HG02759 (cell line): ENCODE results near the gene ACTBL2.

Source experiments
- ATAC-seq: cut with Tn5 transposase; IDR thresholded peaks from one replicate; pipeline ENCODE4 v1.9.1; 2021; ENCODE audit warnings: mild to moderate bottlenecking, moderate library complexity; ENCODE audit not compliant: unreplicated experiment

The ACTBL2 gene

GRCh38 chr5:57450991-57451876 is 31.4 kb downstream of the ACTBL2 start:
- no peak for ATAC-seq

GRCh38 chr5:57448751-57449150 is 33.9 kb downstream of the ACTBL2 start:
- ATAC-seq, result no peak

DNA sequence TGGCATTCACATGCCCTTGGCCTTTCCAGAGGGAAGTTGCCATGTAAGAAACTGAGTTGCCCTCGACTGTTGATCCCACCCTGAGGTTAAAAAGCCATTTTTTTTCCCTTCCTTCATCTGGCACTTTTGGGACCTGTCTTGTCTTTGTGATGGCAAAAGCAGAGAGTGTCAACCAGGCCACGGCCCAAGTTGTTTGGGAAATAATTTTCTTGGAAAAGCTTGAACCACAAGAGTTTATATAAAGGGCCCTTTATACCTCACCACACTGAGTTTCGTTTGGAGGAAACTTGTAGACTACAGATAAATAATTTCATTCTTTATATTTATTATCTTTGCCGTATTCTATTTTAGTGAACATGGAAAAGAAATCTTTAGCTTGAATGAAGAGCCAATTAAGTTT is 34.3 kb downstream of the ACTBL2 start:
- ATAC-seq, result no peak

DNA sequence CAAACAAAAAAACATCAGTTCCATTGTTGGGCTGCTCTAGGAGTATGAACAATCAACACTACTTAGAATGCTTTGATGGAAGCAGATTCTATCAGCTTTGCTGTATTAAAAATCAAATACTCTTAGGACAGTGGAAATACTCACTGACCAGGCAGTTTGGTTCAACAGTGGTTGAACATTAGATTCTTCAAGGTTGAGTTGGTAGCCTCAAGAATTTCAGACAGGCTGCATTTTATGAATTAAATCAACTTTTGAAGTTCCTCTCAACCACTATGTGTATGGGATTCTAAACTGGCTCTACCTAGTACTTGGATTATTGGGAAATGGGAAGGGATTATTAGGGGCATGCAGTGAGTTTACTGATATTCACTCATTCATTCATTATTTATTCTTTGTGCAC is 35.0 kb downstream of the ACTBL2 start:
- ATAC-seq, result no peak

GRCh38 chr5:57446966-57447365 is 35.6 kb downstream of the ACTBL2 start:
- ATAC-seq, result no peak

- ATAC-seq, result no peak
Observed at GRCh38 chr5:57445705-57446037, 36.9 kb downstream of the ACTBL2 start.

GRCh38 chr5:57445006-57445704 is 37.5 kb downstream of the ACTBL2 start:
- ATAC-seq, result no peak

DNA sequence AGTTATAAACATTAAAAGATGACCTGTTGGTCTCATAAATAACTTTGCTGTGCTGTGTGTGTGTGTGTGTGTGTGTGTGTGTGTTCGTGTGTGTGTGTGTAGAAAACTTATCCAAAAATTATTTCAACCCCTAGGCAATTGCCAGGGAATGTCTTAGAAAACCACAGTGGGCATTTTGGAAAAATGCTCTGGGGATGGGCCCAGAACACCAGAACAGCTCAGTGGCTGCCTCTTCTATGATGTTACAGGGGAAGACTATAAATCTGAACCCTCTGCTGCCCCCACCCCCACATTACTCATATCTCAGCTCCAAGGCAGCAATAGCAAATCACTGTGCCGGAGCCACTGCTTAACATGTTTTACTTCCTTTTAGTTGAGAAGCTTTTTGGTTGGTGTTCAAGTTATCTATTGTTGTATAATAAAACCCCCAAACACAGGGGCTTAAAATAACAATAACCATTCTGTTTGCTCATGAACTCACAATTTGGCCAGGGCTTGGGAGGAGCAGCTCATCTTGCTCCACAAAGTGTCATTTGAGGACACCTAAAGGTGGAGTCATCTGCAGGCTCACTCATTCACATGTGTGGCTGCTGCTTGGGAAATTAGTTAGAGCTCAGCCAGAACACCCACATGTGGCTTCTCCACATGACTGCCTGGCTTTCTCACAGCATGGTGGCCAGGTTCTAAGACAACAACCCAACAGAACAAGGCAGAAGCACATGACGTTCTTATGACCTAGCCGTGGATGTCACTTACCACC is 40.4 kb downstream of the ACTBL2 start:
- ATAC-seq, result no peak

- ATAC-seq, result no peak
Observed at GRCh38 chr5:57441557-57441956, 41.1 kb downstream of the ACTBL2 start.

DNA sequence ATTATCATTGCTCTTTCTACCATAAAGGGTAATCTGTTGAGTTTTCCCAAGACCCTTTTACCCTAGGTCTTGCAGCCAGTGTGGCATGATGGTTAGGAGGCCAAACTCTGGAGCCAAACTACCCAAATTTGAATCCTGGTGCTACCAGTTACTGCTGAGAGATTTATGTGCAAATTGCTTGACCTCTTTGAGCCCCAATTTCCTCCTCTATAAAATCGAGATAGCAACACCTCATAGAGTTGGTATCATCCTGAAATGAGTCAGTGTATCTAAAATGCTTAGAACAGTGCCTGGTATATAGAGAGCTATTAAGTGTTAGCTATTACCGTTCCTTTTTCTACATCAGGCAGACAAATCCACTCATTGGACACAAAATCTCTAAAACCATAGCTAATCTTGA is 43.0 kb downstream of the ACTBL2 start:
- ATAC-seq, result no peak

DNA sequence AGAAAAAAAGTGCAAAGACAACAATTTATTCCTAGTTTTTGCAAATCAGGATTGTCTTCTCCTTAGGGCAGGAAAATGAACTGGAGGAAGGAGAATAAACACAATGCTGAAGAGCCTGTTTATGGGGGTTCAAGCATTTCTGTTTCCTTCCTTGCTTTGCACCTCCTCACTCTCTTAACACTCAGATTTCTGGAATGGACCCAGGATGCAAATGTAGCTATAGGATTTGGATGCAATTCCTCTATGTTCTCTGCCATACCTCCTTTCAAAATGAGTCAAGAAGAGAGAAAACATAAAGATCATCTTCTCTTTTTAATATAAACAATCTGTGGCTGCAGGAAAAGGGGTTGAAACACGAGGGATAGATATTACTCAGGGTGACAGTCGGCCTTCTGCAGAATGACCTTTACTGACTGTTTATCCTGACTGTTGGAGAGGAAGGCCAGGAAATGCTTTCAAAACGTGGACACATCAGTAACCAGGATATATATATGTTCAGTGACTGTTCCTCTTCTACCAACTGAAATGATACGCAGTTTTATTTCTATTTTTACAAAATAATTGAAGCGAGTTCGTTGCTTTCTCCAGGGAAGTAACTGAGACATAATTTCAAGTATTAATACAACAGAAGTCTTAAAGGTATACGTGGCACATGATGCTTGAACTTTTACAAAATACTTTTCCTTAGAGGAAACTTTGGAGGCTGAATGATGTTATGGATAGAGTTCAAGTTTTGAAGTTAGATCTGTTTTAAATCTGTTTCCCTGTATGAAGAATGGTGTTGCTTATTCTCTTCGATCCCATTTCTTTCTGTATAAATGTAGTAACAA is 44.4 kb downstream of the ACTBL2 start:
- ATAC-seq, result no peak

GRCh38 chr5:57436586-57436985 is 46.0 kb downstream of the ACTBL2 start:
- no peak for ATAC-seq

DNA sequence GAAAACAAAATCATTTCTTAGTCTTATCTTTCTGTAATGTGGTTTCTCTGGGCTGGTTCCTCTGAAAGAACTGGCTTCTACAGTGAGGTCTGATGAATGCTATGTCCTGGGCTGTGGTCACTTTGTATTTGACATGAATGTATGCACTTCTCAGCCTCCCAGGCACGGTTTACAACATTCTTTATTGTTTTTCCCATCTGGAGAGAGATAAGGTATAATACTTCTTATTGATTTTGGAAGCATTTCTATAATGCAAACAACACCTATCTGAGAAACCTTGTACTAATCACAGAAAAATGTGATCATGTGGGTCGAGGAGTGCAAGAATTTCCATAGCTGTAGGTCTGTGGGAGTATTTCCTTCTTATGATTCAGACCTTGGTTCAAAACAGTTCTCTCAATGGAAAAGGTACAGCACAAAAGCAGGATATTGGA is 46.9 kb downstream of the ACTBL2 start:
- ATAC-seq, result no peak

DNA sequence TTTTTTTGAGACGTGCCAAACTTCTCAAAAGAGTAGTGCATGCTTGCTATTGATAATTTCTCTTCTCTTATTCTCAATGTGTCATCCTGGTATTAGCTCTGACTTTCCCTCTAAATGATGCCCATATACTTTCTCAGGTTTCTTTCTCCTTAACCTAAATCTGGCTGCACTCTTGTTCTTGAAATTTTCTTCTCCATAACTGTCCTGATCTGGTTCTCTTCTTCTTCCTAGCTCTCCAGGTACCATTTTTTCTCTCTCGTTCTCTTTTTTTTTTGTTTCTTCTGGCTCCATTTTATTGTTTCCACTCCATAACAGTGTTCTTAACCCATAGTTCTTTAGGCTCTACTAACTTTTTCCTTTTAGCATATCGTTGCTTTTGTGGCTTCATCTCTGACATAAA is 47.9 kb downstream of the ACTBL2 start:
- no peak for ATAC-seq

- no peak for ATAC-seq
Observed at GRCh38 chr5:57434227-57434640, 48.4 kb downstream of the ACTBL2 start.

DNA sequence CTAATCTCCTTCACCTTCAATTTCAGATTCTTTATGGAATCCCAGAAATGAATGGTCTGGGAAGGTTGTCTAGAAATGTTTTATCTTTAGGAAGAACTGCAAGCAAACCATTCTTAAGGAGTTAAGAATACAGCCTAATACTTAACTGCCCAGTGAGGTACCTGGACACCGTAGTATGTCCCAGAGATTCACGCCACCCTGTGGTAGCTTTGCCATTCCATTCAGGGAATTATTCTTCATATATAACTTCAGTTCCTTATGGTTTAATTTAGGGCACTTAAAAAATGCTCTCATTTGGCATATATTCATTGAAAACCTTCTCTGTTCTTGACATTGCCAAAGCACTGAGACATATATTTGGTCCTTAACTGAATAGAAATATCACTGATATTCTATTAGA is 49.7 kb downstream of the ACTBL2 start:
- no peak for ATAC-seq

- no peak for ATAC-seq
Observed at GRCh38 chr5:57431759-57432158, 50.9 kb downstream of the ACTBL2 start.
